ENCODE results near the gene MYEOV.

Gene MYEOV

DNA sequence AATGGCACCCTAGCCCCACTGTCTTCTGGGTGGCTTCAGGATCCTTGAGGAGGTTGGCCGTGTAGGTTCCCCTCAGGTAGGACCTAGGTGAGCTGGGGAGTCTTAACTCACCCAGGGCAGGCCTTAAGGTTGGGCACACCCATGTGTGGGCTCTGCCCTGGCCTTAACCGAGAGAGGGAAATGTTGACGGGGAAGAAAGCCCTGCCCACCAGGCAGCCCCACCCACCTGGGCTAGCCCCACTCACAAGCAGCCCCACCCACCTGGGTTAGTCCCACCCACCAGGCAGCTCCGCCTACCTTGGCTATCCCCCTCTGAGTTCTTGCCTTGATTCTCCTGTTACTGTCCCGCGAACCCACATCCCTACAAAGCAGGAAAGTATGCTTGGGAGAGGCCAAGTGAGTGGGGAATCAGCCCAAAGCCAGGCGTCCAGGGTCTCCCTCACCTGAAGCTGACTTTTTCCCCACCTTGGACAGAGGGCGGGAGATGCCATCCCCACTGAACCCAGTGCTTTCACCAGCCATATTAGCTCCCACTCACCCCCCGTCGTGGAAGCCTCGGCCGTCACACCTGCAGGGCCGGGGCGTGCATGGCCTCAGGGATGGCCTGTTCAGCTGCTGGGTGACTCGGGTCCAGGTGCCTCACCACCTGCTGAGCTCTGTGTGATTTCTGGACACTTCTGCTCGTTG, at the start of gene MYEOV:
MYEOV (plus strand) TSS at position 337 of the 687 bp plus-strand sequence. CDS start 1,200 bp downstream, outside the sequence.
- H3K4me3 ChIP-seq (ENCODE audit: low read depth, low read length), result no peak within 1 kb of the TSS
- TF ChIP-seq, protein P1, sequence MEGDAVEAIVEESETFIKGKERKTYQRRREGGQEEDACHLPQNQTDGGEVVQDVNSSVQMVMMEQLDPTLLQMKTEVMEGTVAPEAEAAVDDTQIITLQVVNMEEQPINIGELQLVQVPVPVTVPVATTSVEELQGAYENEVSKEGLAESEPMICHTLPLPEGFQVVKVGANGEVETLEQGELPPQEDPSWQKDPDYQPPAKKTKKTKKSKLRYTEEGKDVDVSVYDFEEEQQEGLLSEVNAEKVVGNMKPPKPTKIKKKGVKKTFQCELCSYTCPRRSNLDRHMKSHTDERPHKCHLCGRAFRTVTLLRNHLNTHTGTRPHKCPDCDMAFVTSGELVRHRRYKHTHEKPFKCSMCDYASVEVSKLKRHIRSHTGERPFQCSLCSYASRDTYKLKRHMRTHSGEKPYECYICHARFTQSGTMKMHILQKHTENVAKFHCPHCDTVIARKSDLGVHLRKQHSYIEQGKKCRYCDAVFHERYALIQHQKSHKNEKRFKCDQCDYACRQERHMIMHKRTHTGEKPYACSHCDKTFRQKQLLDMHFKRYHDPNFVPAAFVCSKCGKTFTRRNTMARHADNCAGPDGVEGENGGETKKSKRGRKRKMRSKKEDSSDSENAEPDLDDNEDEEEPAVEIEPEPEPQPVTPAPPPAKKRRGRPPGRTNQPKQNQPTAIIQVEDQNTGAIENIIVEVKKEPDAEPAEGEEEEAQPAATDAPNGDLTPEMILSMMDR (IDR thresholded peaks at IDR 0.05; ENCODE audit: low read depth, low read length), result no peak

- no peak overlapping the region for H3K4me3 ChIP-seq (ENCODE audit: low read depth, low read length)
- TF ChIP-seq, protein P1 (IDR thresholded peaks at IDR 0.05; ENCODE audit: low read depth, low read length), result no peak
Measured at GRCh38 chr11:69244266-69244665, 49.7 kb upstream of the MYEOV start.

DNA sequence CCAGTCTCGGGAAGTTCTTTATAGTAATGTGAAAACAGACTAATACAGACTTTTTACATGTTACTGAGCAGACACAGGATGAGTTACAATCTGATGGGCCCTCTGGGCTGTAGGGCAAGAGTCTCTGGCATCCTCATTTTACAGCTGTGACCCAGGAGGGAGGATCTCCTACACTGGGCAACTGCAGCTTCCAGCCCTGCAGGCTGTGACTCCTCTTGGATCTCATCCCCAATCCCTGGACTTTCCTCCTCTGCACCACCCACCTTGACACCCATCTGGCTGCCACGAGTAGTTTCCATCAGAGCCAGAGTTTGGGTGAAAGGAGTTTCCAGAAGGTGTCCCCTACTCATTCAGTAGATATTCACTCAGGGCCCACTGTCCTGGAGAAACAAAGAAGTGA, 48.9 kb upstream of the MYEOV start:
- H3K4me3 ChIP-seq (ENCODE audit: low read depth, low read length), result no peak overlapping the region
- TF ChIP-seq, protein P1 (IDR thresholded peaks at IDR 0.05; ENCODE audit: low read depth, low read length), result no peak

- no peak overlapping the region for H3K4me3 ChIP-seq (ENCODE audit: low read depth, low read length)
- TF ChIP-seq, protein P1 (IDR thresholded peaks at IDR 0.05; ENCODE audit: low read depth, low read length), result no peak
Measured at GRCh38 chr11:69245491-69246345, 48.2 kb upstream of the MYEOV start.

- H3K4me3 ChIP-seq (ENCODE audit: low read depth, low read length), result no peak overlapping the region
- TF ChIP-seq, protein P1 (IDR thresholded peaks at IDR 0.05; ENCODE audit: low read depth, low read length), result no peak
Measured at GRCh38 chr11:69249311-69250185, 44.4 kb upstream of the MYEOV start.

- TF ChIP-seq, protein P1 (IDR thresholded peaks at IDR 0.05; ENCODE audit: low read depth, low read length), result no peak
- H3K4me3 ChIP-seq (ENCODE audit: low read depth, low read length), result no peak overlapping the region
Measured at GRCh38 chr11:69250186-69251056, 43.5 kb upstream of the MYEOV start.
